Measurements from ENCODE around the gene TERT. TPM values are rescaled to one million over a fixed set of nuclear protein-coding genes. Genes with fewer than 3 reads are reported as not detected.

TERT gene
- total RNA-seq, 1 donor from 2014 or later: not detected

GRCh38 chr5:1318659-1319251, 23.9 kb upstream of the TERT start:
- DNase-seq (ENCODE audit: low spot score): no peak

- no peak for DNase-seq (ENCODE audit: low spot score)
Measured at GRCh38 chr5:1317921-1318565, 23.2 kb upstream of the TERT start.

- DNase-seq (ENCODE audit: low spot score): no peak
Measured at GRCh38 chr5:1316588-1317340, 21.9 kb upstream of the TERT start.

- DNase-seq (ENCODE audit: low spot score): peak; percentile 85
Measured at GRCh38 chr5:1315709-1316587, 21.1 kb upstream of the TERT start.

- no peak for DNase-seq (ENCODE audit: low spot score)
Measured at GRCh38 chr5:1315018-1315708, 20.3 kb upstream of the TERT start.

- DNase-seq (ENCODE audit: low spot score): no peak
Measured at GRCh38 chr5:1314564-1314982, 19.7 kb upstream of the TERT start.

- no peak for DNase-seq (ENCODE audit: low spot score)
Measured at GRCh38 chr5:1312993-1313833, 18.3 kb upstream of the TERT start.

GRCh38 chr5:1312206-1312605, 17.3 kb upstream of the TERT start:
- no peak for DNase-seq (ENCODE audit: low spot score)

GRCh38 chr5:1311439-1312055, 16.7 kb upstream of the TERT start:
- DNase-seq (ENCODE audit: low spot score): no peak

- DNase-seq (ENCODE audit: low spot score): no peak
Measured at GRCh38 chr5:1310118-1310517, 15.2 kb upstream of the TERT start.

GRCh38 chr5:1304033-1304432, 9.2 kb upstream of the TERT start:
- DNase-seq (ENCODE audit: low spot score): no peak

GRCh38 chr5:1302258-1302657, 7.4 kb upstream of the TERT start:
- DNase-seq (ENCODE audit: low spot score): no peak

- no peak for DNase-seq (ENCODE audit: low spot score)
Measured at GRCh38 chr5:1300581-1301083, 5.8 kb upstream of the TERT start.

- DNase-seq (ENCODE audit: low spot score): no peak
Measured at GRCh38 chr5:1299961-1300360, 5.1 kb upstream of the TERT start.

GRCh38 chr5:1299511-1299850, 4.6 kb upstream of the TERT start:
- no peak for DNase-seq (ENCODE audit: low spot score)

GRCh38 chr5:1298723-1299510, 4.0 kb upstream of the TERT start:
- no peak for DNase-seq (ENCODE audit: low spot score)

- DNase-seq (ENCODE audit: low spot score): no peak
Measured at GRCh38 chr5:1298067-1298551, 3.2 kb upstream of the TERT start.

- DNase-seq (ENCODE audit: low spot score): no peak
Measured at GRCh38 chr5:1297243-1297642, 2.4 kb upstream of the TERT start.

- no peak for DNase-seq (ENCODE audit: low spot score)
Measured at GRCh38 chr5:1295650-1296037, 776 bp upstream of the TERT start.

Data from mucosa of gallbladder (tissue), 1 donor.